ENCODE measurements around the gene TCHP.

Gene TCHP

GRCh38 chr12:109931143-109931542 is 31.1 kb downstream of the TCHP start:
- no peak overlapping the region for H3K4me3 ChIP-seq (ENCODE audit: low read length in 2 of 2)
- no peak overlapping the region for H2AFZ ChIP-seq (ENCODE audit: low read length)
- WGBS, 2 donors (ENCODE audit: extremely low coverage in 2 of 2, insufficient read length in 2 of 2, insufficient replicate concordance in 1 of 2) = no CpG with 5 or more reads among the region's 5 CpGs
- H3K23ac ChIP-seq (ENCODE audit: low read depth, low read length, poor library complexity) = no peak overlapping the region
- H4K91ac ChIP-seq (ENCODE audit: low read depth, low read length, poor library complexity) = no peak overlapping the region
- no peak overlapping the region for H2BK120ac ChIP-seq (ENCODE audit: low read depth, low read length)
- H2BK15ac ChIP-seq (ENCODE audit: low read length) = no peak overlapping the region
- no peak overlapping the region for H3K4ac ChIP-seq (ENCODE audit: low read length)
- no peaks in the 10 kb centered on the region for H3K4me1 ChIP-seq (ENCODE audit: control insufficient read depth in 2 of 2, insufficient read depth in 1 of 2, low read depth in 1 of 2, low read length in 2 of 2)
- H3K36me3 ChIP-seq (replicated peaks in 1 of 2; ENCODE audit: control insufficient read depth in 2 of 2, insufficient read depth in 2 of 2, low read length in 2 of 2) = peaks cover 10 to 67% of the 10 kb centered on the region in 2 donors
- H2BK5ac ChIP-seq (ENCODE audit: low read length) = no peak overlapping the region
- no peak overlapping the region for H3K9ac ChIP-seq (ENCODE audit: low read depth, low read length, poor library complexity)
- no peak overlapping the region for H3K18ac ChIP-seq (ENCODE audit: low read length)
- no peak overlapping the region for H4K8ac ChIP-seq (ENCODE audit: low read depth, low read length)
- no peak overlapping the region for H2AK5ac ChIP-seq (ENCODE audit: low read depth, low read length)
- H3K4me2 ChIP-seq (ENCODE audit: insufficient read depth, low read length, poor library complexity, severe bottlenecking) = no peak overlapping the region
- H3K79me1 ChIP-seq (ENCODE audit: low read depth, low read length) = peaks cover 3% of the 10 kb centered on the region
- peaks cover 0 to 2% (median 0%) of the 10 kb centered on the region in 3 experiments for H3K27me3 ChIP-seq (ENCODE audit: control insufficient read depth in 3 of 3, insufficient read depth in 3 of 3, low read depth in 1 of 3, low read length in 3 of 3)
- H3K9me3 ChIP-seq (replicated peaks in 1 of 2; ENCODE audit: control insufficient read depth in 2 of 2, insufficient read depth in 1 of 2, low read depth in 1 of 2, low read length in 2 of 2) = no peaks in the 10 kb centered on the region
- no peak overlapping the region for H3K14ac ChIP-seq (ENCODE audit: low read length)
- H3K27ac ChIP-seq (replicated peaks; ENCODE audit: low read length) = no peak overlapping the region
- no peak overlapping the region for H2BK12ac ChIP-seq (ENCODE audit: low read length)
- DNase-seq (ENCODE audit: low spot score) = no peak

- H4K8ac ChIP-seq (ENCODE audit: low read depth, low read length) = no peak overlapping the region
- H3K18ac ChIP-seq (ENCODE audit: low read length) = no peak overlapping the region
- peaks cover 3% of the 10 kb centered on the region for H3K79me1 ChIP-seq (ENCODE audit: low read depth, low read length)
- H3K27me3 ChIP-seq (ENCODE audit: control insufficient read depth in 3 of 3, insufficient read depth in 3 of 3, low read depth in 1 of 3, low read length in 3 of 3) = peaks cover 0 to 2% (median 0%) of the 10 kb centered on the region in 3 experiments
- no peak overlapping the region for H2BK5ac ChIP-seq (ENCODE audit: low read length)
- H3K4ac ChIP-seq (ENCODE audit: low read length) = no peak overlapping the region
- H2BK12ac ChIP-seq (ENCODE audit: low read length) = no peak overlapping the region
- no peak overlapping the region for H3K4me3 ChIP-seq (ENCODE audit: low read length in 2 of 2)
- no peak overlapping the region for H3K9ac ChIP-seq (ENCODE audit: low read depth, low read length, poor library complexity)
- H3K4me2 ChIP-seq (ENCODE audit: insufficient read depth, low read length, poor library complexity, severe bottlenecking) = no peak overlapping the region
- no peak overlapping the region for H4K91ac ChIP-seq (ENCODE audit: low read depth, low read length, poor library complexity)
- H3K36me3 ChIP-seq (replicated peaks in 1 of 2; ENCODE audit: control insufficient read depth in 2 of 2, insufficient read depth in 2 of 2, low read length in 2 of 2) = peaks cover 13 to 84% of the 10 kb centered on the region in 2 donors
- H3K4me1 ChIP-seq (ENCODE audit: control insufficient read depth in 2 of 2, insufficient read depth in 1 of 2, low read depth in 1 of 2, low read length in 2 of 2) = no peaks in the 10 kb centered on the region
- no peak for DNase-seq (ENCODE audit: low spot score)
- WGBS, 2 donors (ENCODE audit: extremely low coverage in 2 of 2, insufficient read length in 2 of 2, insufficient replicate concordance in 1 of 2) = no CpG with 5 or more reads among the region's 14 CpGs
- no peak overlapping the region for H2AFZ ChIP-seq (ENCODE audit: low read length)
- H2AK5ac ChIP-seq (ENCODE audit: low read depth, low read length) = no peak overlapping the region
- no peak overlapping the region for H2BK120ac ChIP-seq (ENCODE audit: low read depth, low read length)
- no peak overlapping the region for H3K27ac ChIP-seq (replicated peaks; ENCODE audit: low read length)
- no peak overlapping the region for H3K14ac ChIP-seq (ENCODE audit: low read length)
- no peak overlapping the region for H3K23ac ChIP-seq (ENCODE audit: low read depth, low read length, poor library complexity)
- H2BK15ac ChIP-seq (ENCODE audit: low read length) = no peak overlapping the region
- no peaks in the 10 kb centered on the region for H3K9me3 ChIP-seq (replicated peaks in 1 of 2; ENCODE audit: control insufficient read depth in 2 of 2, insufficient read depth in 1 of 2, low read depth in 1 of 2, low read length in 2 of 2)
Observed at GRCh38 chr12:109932878-109933503, 32.9 kb downstream of the TCHP start.

- no peak overlapping the region for H4K91ac ChIP-seq (ENCODE audit: low read depth, low read length, poor library complexity)
- no peaks in the 10 kb centered on the region for H3K4me1 ChIP-seq (ENCODE audit: control insufficient read depth in 2 of 2, insufficient read depth in 1 of 2, low read depth in 1 of 2, low read length in 2 of 2)
- H3K36me3 ChIP-seq (replicated peaks in 1 of 2; ENCODE audit: control insufficient read depth in 2 of 2, insufficient read depth in 2 of 2, low read length in 2 of 2) = peaks cover 20 to 89% of the 10 kb centered on the region in 2 donors
- no peak for DNase-seq (ENCODE audit: low spot score)
- no peak overlapping the region for H2AFZ ChIP-seq (ENCODE audit: low read length)
- no peak overlapping the region for H2BK15ac ChIP-seq (ENCODE audit: low read length)
- H2BK12ac ChIP-seq (ENCODE audit: low read length) = no peak overlapping the region
- H3K27me3 ChIP-seq (ENCODE audit: control insufficient read depth in 3 of 3, insufficient read depth in 3 of 3, low read depth in 1 of 3, low read length in 3 of 3) = peaks cover 0 to 2% (median 0%) of the 10 kb centered on the region in 3 experiments
- no peak overlapping the region for H3K27ac ChIP-seq (replicated peaks; ENCODE audit: low read length)
- no peak overlapping the region for H3K18ac ChIP-seq (ENCODE audit: low read length)
- WGBS, 2 donors (ENCODE audit: extremely low coverage in 2 of 2, insufficient read length in 2 of 2, insufficient replicate concordance in 1 of 2) = no CpG with 5 or more reads among the region's 5 CpGs
- H3K9me3 ChIP-seq (replicated peaks in 1 of 2; ENCODE audit: control insufficient read depth in 2 of 2, insufficient read depth in 1 of 2, low read depth in 1 of 2, low read length in 2 of 2) = no peaks in the 10 kb centered on the region
- no peak overlapping the region for H4K8ac ChIP-seq (ENCODE audit: low read depth, low read length)
- no peak overlapping the region for H2BK120ac ChIP-seq (ENCODE audit: low read depth, low read length)
- no peak overlapping the region for H3K9ac ChIP-seq (ENCODE audit: low read depth, low read length, poor library complexity)
- no peak overlapping the region for H3K4ac ChIP-seq (ENCODE audit: low read length)
- no peak overlapping the region for H3K14ac ChIP-seq (ENCODE audit: low read length)
- no peak overlapping the region for H2AK5ac ChIP-seq (ENCODE audit: low read depth, low read length)
- H2BK5ac ChIP-seq (ENCODE audit: low read length) = no peak overlapping the region
- H3K4me2 ChIP-seq (ENCODE audit: insufficient read depth, low read length, poor library complexity, severe bottlenecking) = no peak overlapping the region
- no peak overlapping the region for H3K23ac ChIP-seq (ENCODE audit: low read depth, low read length, poor library complexity)
- no peak overlapping the region for H3K4me3 ChIP-seq (ENCODE audit: low read length in 2 of 2)
- peaks cover 2% of the 10 kb centered on the region for H3K79me1 ChIP-seq (ENCODE audit: low read depth, low read length)
Observed at GRCh38 chr12:109934026-109934425, 34.0 kb downstream of the TCHP start.

GRCh38 chr12:109937371-109937770 is 37.3 kb downstream of the TCHP start:
- H3K9ac ChIP-seq (ENCODE audit: low read depth, low read length, poor library complexity) = no peak overlapping the region
- no peak overlapping the region for H3K18ac ChIP-seq (ENCODE audit: low read length)
- no peaks in the 10 kb centered on the region for H3K9me3 ChIP-seq (replicated peaks in 1 of 2; ENCODE audit: control insufficient read depth in 2 of 2, insufficient read depth in 1 of 2, low read depth in 1 of 2, low read length in 2 of 2)
- no peaks in the 10 kb centered on the region for H3K79me1 ChIP-seq (ENCODE audit: low read depth, low read length)
- no peak overlapping the region for H3K4me3 ChIP-seq (ENCODE audit: low read length in 2 of 2)
- no peak overlapping the region for H2BK12ac ChIP-seq (ENCODE audit: low read length)
- H3K27me3 ChIP-seq (ENCODE audit: control insufficient read depth in 3 of 3, insufficient read depth in 3 of 3, low read depth in 1 of 3, low read length in 3 of 3) = no peaks in the 10 kb centered on the region
- H2BK15ac ChIP-seq (ENCODE audit: low read length) = no peak overlapping the region
- no peak overlapping the region for H2BK5ac ChIP-seq (ENCODE audit: low read length)
- no peak overlapping the region for H2AK5ac ChIP-seq (ENCODE audit: low read depth, low read length)
- H4K91ac ChIP-seq (ENCODE audit: low read depth, low read length, poor library complexity) = no peak overlapping the region
- no peak for DNase-seq (ENCODE audit: low spot score)
- H2BK120ac ChIP-seq (ENCODE audit: low read depth, low read length) = no peak overlapping the region
- no peak overlapping the region for H3K23ac ChIP-seq (ENCODE audit: low read depth, low read length, poor library complexity)
- H3K14ac ChIP-seq (ENCODE audit: low read length) = no peak overlapping the region
- no peaks in the 10 kb centered on the region for H3K4me1 ChIP-seq (ENCODE audit: control insufficient read depth in 2 of 2, insufficient read depth in 1 of 2, low read depth in 1 of 2, low read length in 2 of 2)
- no peak overlapping the region for H4K8ac ChIP-seq (ENCODE audit: low read depth, low read length)
- no peak overlapping the region for H3K4ac ChIP-seq (ENCODE audit: low read length)
- H3K27ac ChIP-seq (replicated peaks; ENCODE audit: low read length) = no peak overlapping the region
- peaks cover 14 to 68% of the 10 kb centered on the region in 2 donors for H3K36me3 ChIP-seq (replicated peaks in 1 of 2; ENCODE audit: control insufficient read depth in 2 of 2, insufficient read depth in 2 of 2, low read length in 2 of 2)
- WGBS, 2 donors (ENCODE audit: extremely low coverage in 2 of 2, insufficient read length in 2 of 2, insufficient replicate concordance in 1 of 2) = no CpG with 5 or more reads among the region's 5 CpGs
- H2AFZ ChIP-seq (ENCODE audit: low read length) = no peak overlapping the region
- H3K4me2 ChIP-seq (ENCODE audit: insufficient read depth, low read length, poor library complexity, severe bottlenecking) = no peak overlapping the region
